Kasumi-1 (cell line): ENCODE results near the gene CCDC157.

Experiments
- DNase-seq, 2 experiments: peaks; one replicate each; lab custom pipeline; 2025; lab: John Stamatoyannopoulos, UW

Gene CCDC157

DNA sequence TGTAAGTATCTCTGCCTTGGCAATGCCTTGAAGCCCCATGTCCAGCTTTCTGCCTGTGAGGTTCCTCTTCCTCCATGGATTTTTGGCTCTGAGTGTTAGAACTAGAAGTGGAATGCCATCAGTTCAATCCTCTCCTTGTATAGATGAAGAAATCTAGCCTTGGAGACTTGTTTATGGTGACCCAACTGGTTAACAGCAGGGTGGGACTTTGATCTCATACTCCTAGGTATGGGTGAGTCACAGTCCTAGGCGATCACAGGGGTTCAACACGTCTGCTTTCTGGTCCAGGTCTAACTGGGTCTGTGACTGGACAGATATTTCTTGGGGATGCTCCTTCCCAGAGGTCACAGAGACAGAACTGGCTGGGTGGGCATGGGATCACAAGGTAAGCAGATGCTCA lies 59.6 kb downstream of the CCDC157 start:
- no peak for DNase-seq

DNA sequence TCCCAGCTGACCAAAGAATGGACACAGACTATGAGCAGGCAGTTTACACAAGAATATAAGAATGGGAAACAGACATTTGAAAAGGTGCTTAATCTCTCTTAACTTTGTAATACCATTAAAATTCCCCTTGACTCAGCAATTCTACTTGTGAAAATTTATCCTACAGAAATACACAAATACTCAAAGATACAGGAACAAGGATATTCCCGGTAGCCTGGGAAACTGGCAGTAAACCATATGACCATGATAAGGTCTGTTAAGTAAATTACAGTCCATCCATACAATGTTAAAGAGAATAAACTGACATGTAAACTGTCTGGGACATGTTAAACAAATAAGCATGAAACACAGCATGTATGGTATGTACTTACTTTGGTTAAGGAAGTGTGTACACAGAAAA lies 60.0 kb downstream of the CCDC157 start:
- DNase-seq = no peak

DNA sequence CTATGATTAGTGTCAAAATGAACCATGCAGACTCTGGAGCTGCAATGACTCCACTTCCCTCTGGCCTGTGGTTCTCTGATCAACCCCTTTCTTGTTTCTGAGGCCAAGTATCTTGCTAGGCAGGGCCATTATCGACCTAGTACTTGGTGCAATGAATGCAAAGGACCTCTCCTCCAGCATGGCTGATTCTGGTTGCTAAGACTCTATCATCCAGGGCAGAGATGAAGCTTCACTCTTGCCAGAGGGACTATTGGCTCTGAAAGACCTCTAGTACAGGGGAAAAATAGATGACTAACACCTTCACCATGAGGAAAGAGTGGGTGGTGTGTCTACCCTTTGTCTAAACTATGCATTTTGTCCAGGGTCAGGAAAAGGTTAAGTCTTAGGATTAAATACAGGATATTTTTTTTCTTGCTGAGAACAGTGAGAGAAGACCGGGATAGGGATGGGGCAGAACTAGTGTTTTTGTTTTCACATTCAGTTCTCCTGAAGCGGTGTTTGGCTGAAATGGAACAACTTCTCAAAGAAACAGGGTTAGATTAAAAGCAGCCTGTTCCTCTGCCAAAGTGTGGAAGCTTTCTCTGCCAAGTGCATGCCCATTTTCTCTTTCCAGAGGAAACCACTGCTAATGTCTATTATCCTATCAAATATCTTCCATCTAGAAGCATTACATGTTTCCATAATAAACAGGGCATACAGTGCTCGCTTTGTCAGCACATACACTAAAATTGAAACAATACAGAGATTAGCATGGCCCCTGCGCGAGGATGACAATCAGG lies 63.7 kb downstream of the CCDC157 start:
- no peak for DNase-seq

DNA sequence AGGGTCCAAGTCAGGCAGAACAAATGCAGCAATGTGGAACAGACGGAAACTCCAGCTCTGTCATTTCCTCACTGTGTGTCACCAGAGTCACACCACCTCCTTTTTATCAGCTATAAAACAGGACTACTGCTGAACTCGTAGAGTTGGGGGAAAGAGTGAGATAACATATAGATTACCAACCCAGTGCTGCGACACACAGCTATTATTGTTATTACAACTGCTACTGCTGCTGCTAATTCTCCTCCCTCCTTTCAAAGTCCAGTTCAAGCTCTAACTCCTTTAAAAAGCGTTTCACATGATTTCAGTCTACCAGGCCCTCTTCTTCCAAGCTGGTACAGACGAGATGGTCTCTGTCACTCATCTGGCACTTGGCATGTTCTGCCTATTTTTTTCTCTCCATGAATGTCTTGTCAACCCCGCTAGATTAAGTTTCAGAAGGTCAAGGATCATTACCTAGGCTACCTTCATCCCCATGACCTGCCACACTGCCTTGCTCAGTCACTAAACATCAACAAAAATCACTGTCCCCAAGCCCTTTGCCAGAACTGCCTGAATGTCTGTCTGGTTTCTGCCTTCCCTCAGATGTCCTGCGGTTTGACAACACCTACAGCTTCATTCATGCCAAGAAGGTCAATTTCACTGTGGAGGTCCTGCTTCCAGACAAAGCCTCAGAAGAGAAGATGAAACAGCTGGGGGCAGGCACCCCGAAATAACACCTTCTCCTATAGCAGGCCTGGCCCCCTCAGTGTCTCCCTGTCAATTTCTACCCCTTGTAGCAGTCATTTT lies 65.1 kb downstream of the CCDC157 start:
- no peak for DNase-seq

DNA sequence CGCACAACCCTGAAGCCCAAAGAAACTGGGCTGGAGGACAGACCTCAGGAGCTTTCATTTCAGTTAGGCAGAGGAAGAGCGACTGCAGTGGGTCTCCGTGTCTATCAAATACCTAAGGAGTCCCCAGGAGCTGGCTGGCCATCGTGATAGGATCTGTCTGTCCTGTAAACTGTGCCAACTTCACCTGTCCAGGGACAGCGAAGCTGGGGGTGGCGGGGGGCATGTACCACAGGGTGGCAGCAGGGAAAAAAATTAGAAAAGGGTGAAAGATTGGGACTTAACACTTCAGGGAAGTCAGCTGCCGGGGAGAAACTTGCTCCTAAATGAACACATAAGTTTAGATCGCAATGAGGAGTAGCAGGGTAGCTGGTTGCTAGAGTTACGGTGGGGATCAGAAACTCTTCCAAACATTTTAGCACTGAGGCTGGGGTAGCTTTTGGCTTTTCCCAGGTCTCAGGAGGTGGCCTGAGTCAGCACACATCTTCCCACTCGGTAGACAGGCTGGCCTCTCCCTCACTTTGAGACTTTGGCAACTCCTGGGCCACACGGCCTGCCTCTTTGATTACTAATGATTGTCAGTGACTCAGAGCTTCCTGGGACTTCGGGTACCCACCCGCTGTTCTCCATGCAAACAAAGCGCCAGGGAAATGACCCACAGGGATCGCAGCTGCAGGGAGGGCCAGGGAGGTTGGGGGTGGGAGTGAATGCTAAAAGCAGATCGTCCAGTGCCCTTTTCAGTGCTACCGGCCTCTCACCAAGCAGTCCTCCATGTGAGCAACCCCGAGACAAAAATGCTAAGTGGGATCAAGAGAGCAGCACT lies 65.9 kb downstream of the CCDC157 start:
- peak; percentile 22 to 24 for DNase-seq

DNA sequence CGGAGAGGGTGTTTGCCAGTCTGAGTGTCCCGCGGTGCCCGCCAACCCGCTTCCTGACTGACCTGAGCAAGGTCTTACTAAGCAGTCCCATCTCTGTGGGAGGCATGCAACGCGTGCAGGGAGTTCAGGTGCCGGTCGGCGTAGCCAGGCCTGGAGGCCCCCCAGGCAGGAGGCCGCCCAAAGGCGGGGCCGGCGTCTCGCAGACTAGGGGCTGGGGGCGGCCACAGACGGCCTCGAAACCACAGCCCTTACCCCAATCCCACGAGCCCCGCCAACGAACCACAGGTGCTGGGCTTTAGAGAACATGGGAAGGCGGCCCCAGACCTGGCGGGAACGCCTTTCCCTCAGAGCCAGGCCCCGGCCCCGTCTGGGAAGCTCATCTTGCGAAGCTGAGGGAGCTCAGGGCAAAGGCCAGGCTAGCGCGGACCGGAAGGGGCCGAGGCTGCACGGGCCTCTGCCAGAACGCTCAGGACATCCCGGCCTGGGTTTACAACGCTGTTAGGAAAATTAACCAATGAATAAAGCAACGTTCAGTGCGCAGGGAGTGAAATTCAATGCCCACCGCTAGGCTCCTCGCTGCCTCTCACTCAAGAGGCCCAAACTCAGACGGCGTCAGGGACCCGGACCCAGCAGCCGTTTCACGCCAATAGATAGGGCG lies 66.6 kb downstream of the CCDC157 start:
- no peak for DNase-seq

DNA sequence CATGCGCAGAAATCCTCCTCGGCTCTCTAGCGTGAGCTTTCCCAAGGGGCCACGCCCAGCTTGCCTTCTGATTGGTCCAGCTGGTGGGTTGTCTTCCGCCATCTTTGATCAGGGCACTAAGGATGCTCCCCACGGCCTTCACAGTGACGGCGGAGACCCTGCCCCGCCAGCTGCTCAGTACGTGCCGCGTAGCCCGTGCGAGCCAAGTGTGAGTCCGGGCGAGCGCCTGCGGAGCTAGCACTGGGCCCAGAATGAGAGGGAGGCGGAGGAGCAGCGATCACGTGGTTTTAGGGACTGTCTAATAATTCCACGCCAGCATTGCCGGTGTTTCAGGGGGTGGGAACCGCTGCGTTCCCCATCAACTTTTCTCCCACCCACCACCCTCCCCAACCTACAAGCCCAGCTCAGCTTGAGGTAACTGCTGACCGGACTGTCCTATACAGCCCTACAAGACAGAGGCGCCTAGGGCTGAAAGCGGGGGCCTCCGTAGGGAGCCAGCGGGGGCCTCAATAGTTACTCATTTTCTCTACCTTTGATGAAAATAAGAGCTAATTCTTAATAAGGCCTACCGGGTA lies 67.2 kb downstream of the CCDC157 start:
- DNase-seq = peak; percentile 99 to 100

DNA sequence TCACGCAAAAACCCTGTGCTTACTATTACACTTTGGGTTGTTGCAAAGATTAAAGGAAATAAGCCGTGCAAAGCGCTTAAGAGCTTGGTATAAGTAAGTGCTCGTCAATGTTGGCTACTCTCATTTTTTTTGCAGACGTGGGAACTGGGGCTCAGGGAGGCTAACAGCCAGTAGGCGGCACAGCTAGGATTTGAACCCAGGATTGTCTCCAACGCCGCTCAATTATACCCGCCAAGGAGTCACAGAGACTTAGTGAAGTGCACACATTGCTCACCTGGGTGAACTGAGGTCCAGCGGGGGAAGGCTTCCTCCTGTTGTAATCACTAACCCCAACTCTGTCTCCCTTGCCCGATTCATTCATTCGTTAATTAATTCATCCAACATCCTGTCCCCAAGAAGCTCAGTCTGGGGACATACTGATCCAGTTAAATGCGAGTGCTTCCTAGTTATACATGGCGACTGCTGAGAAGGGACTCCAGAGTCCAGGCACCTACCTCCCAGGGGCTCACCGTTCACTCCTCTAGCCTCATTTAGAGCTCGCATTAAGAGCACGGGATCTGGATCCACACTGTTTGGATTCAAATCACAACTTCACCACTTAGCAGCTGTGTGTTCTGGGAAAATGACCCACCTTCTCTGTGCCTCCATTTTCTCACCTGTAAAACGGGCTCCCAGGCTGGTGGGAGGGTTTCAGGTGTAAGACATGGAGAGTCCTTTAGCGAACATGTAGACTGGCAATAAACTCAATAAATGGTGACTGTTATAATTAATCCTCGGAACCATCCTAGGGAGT lies 67.9 kb downstream of the CCDC157 start:
- DNase-seq = peak; percentile 40 to 60

DNA sequence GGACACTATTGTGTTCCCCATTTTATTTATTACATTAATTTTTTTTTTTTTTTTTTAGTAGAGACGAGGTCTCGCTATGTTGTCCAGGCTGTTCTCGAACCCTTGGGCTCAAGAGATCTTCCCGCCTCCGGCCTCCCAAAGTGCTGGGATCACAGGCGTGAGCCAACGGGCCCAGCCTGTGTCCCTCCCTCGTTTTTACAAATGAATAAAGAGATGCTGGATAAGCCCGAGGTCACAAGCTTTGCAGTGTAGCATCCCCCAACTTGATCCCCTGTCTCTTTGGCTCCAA lies 68.5 kb downstream of the CCDC157 start:
- no peak for DNase-seq

DNA sequence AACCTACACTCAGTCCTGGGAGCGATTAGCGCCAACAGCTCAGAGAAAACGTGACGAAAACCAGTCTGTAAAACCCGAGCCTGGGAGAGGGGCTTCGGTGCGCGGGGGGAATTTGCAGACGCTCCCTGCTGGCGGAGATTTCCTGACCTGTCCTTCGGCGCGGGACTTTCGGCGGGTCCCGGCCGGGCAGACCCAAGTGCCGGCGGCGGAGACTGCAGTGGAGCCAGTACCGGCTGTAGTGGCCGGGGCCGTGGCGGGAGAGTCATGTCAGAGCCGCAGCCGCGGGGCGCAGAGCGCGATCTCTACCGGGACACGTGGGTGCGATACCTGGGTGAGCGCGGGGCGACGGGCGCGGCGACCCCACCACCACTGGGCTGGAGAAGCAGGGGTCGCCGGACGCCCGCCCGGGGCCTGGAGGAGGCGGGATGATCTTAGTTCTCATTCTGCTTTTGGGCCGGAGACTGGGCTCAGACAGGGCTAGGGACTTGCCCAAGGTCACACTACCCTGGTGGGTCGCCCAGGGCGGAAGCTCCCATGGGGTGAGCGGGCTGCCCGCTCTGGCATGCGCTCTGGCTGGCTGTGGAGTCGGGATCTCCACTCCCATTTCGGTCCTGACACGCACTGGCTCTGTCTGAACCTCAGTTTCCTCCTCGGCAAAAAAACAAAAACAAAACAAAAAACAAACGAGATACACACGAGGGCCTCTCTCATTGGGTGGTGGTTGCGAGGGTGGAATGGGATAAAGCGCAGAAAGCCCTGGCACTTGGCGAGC lies 69.0 kb downstream of the CCDC157 start, which contains the start of gene MTFP1:
Gene MTFP1 (plus strand): TSS at position 153 of the 772 bp plus-strand sequence. CDS start 112 bp downstream, at position 265.
- DNase-seq = peak; percentile 79 to 80
